ENCODE data around the gene ZC3H10. TPM values are rescaled to one million over a fixed set of nuclear protein-coding genes. Genes with fewer than 3 reads are reported as not detected.

Gene ZC3H10
- total RNA-seq, 2 donors from 2014 or later: 2.1 to 2.9 TPM

- peak; percentile 78 for DNase-seq (ENCODE audit: low spot score)
- Histone ChIP-seq H3K4me3 (peak within 1 kb of the TSS; percentile 36 to 59), H3K27ac (peak within 1 kb of the TSS; percentile 34 to 56), H3K9me3 (no peaks in the 10 kb centered on the region), H3K27me3 (no peaks in the 10 kb centered on the region), H3K4me1 (peaks cover 0 to 15% of the 10 kb centered on the region in 2 donors), H3K36me3 (no peaks in the 10 kb centered on the region)
- TF ChIP-seq, protein P1, sequence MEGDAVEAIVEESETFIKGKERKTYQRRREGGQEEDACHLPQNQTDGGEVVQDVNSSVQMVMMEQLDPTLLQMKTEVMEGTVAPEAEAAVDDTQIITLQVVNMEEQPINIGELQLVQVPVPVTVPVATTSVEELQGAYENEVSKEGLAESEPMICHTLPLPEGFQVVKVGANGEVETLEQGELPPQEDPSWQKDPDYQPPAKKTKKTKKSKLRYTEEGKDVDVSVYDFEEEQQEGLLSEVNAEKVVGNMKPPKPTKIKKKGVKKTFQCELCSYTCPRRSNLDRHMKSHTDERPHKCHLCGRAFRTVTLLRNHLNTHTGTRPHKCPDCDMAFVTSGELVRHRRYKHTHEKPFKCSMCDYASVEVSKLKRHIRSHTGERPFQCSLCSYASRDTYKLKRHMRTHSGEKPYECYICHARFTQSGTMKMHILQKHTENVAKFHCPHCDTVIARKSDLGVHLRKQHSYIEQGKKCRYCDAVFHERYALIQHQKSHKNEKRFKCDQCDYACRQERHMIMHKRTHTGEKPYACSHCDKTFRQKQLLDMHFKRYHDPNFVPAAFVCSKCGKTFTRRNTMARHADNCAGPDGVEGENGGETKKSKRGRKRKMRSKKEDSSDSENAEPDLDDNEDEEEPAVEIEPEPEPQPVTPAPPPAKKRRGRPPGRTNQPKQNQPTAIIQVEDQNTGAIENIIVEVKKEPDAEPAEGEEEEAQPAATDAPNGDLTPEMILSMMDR (IDR thresholded peaks at IDR 0.05): no peak
These were observed 38.1 kb upstream of the ZC3H10 start, which contains the start of gene ERBB3 for GRCh38 chr12:56079723-56080555. ERBB3 (plus strand) TSS chr12:56080165; CDS start chr12:56080301, 136 bp downstream.

DNA sequence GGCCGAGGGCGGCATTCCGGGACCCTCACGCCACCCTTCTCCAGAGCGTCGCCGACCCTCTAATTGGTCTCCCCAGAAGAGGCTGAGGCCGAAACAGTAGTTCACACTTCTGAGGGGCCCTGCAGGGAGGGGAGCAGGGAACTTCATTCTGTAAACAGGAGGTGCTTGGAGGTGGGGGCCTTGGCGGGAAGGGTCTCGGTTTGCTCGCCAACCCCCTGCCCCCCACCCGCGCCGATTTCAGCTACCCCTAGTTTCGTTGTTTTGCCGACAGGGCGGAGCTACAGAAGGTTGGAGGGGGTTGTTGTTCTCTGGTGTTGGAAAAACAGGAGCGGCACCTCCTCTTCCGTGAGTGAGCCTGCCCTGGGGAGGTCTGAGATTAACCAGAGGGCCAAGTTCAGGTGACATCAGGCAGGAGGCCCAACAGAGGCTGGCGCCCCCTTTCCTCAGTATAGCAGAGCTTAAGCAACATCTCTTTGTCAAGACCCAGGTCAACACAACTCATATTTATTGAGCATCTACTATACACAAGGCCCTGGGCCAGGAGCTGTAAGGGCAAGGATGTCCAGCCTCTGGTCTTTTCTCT lies 37.4 kb upstream of the ZC3H10 start:
- peak overlapping the region in 1 of 2 donors; percentile 35 for H3K27ac ChIP-seq

DNA sequence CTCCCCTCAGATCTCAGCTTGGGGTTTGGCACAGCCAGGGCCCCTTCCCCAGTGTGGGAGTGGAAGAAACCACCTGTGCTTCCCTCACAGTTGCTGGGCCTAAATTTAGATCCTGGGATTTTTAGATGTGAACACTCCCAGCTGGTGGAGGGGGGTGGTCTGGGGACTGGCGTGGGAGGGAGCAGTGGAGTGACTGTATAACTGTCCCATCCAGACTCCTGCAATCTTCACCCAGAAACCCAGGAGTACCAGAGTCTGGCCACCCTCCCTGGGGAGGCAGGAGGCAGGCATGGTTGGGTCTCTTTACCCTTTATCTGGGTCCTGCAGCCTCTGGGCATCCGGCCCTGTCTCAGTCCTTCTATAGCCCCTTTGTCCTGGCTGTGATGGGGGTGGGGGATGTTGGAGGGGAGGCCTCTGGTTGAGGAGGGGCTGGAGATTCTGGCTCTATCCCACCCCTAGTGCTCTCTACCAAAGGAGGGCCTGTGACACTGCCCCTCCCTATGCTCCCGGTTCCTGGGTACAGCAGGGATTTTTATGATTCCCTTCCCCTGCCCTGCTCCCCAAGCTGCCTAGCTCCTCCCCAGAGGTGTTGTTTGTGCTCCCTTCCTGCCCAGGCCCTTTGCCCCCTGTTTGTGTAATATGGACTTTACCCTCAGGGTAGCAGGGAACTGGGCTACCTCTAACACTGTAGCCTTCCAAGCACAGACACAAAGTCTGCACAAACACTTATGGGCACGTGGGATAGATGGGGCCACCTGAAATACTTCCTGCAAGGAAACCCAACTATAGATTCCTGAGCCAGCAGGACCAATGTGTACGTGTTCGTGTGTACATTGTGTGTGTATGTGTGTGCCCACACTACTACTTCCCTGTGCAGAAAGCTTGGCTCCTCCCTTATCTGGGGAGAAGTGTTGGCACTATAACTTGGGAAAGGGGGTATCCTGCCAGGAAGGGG lies 36.4 kb upstream of the ZC3H10 start:
- TF ChIP-seq, protein P1 (IDR thresholded peaks at IDR 0.05): no peak
- DNase-seq (ENCODE audit: low spot score): no peak
- Histone ChIP-seq H3K9me3 (no peaks in the 10 kb centered on the region), H3K4me1 (peaks cover 0 to 16% of the 10 kb centered on the region in 2 donors), H3K4me3 (no peak overlapping the region), H3K36me3 (no peaks in the 10 kb centered on the region), H3K27ac (no peak overlapping the region), H3K27me3 (no peaks in the 10 kb centered on the region)

More for the DNA sequence above, 37.4 kb upstream of the ZC3H10 start:
- Histone ChIP-seq H3K27me3 (no peaks in the 10 kb centered on the region), H3K9me3 (no peaks in the 10 kb centered on the region), H3K4me1 (peaks cover 0 to 15% of the 10 kb centered on the region in 2 donors), H3K36me3 (no peaks in the 10 kb centered on the region), H3K4me3 (peak overlapping the region; percentile 36 to 59)
- DNase-seq (ENCODE audit: low spot score): no peak
- TF ChIP-seq, protein P1 (IDR thresholded peaks at IDR 0.05): no peak

DNA sequence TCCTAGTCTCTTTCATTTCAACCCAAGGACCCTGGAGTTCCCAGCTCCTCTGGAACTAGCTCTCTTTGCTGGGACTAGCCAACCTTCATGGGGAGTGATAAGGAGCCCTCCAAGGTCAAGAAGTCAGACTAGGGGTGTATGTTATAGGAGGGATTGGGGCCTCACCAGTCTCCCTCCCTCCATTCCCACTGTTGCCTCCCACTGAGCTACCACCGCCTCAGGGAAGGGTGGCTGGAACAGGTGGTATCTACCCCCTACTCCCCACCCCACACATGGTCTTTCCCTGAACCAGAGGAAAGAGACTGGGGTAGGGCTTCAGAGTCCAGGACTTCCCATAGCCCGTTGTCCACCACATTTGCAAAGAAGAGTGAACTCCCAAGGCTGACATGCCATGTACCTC lies 35.7 kb upstream of the ZC3H10 start:
- TF ChIP-seq, protein P1 (IDR thresholded peaks at IDR 0.05): no peak
- DNase-seq (ENCODE audit: low spot score): no peak
- H3K4me3 ChIP-seq: no peak overlapping the region
- H3K9me3 ChIP-seq: no peaks in the 10 kb centered on the region
- peaks cover 0 to 23% of the 10 kb centered on the region in 2 donors for H3K4me1 ChIP-seq
- H3K27ac ChIP-seq: no peak overlapping the region
- H3K27me3 ChIP-seq: no peaks in the 10 kb centered on the region
- no peaks in the 10 kb centered on the region for H3K36me3 ChIP-seq

- Histone ChIP-seq H3K4me3 (no peak overlapping the region), H3K4me1 (peaks cover 0 to 25% of the 10 kb centered on the region in 2 donors), H3K36me3 (no peaks in the 10 kb centered on the region), H3K27ac (no peak overlapping the region), H3K9me3 (no peaks in the 10 kb centered on the region), H3K27me3 (no peaks in the 10 kb centered on the region)
- TF ChIP-seq, protein P1 (IDR thresholded peaks at IDR 0.05): no peak
- DNase-seq (ENCODE audit: low spot score): no peak
These were observed 35.1 kb upstream of the ZC3H10 start for GRCh38 chr12:56082967-56083366.

All from right atrium auricular region (tissue), 2 donors.